ENCODE measurements around the gene C17orf107.
A peak's percentile ranks its signal among the peaks of the same experiment; 100 is the strongest.
"Not testable (repeated sequence)": the region's sequence is repeated elsewhere in the genome, so short reads cannot be mapped to it uniquely, and the experiment has no call there.

C17orf107 gene

GRCh38 chr17:4899341-4900230, at the start of gene C17orf107:
Gene C17orf107 (plus strand): TSS chr17:4899536. CDS start chr17:4899763, 227 bp downstream.
- DNase-seq: peak in 47 of 58 donors; percentile 13 to 80 (median 51)

- no peak for DNase-seq
These were observed 49.1 kb upstream of the C17orf107 start for GRCh38 chr17:4850246-4850645.

- no peak for DNase-seq
These were observed 48.3 kb upstream of the C17orf107 start for GRCh38 chr17:4851084-4851483.

- DNase-seq: no peak
These were observed 46.6 kb upstream of the C17orf107 start for GRCh38 chr17:4852567-4853207.

GRCh38 chr17:4853208-4853671, 46.1 kb upstream of the C17orf107 start:
- no peak for DNase-seq

GRCh38 chr17:4854111-4854681, 45.1 kb upstream of the C17orf107 start:
- DNase-seq: peak in 2 of 58 donors; percentile 9 to 14

GRCh38 chr17:4856271-4856936, 42.9 kb upstream of the C17orf107 start:
- peak in 9 of 58 donors; percentile 9 to 69 (median 34) for DNase-seq

GRCh38 chr17:4856937-4857314, 42.4 kb upstream of the C17orf107 start:
- peak in 42 of 58 donors; percentile 14 to 85 (median 56) for DNase-seq

- not testable (repeated sequence) for DNase-seq
These were observed 42.0 kb upstream of the C17orf107 start for GRCh38 chr17:4857347-4857746.

- DNase-seq: peak in 47 of 58 donors; percentile 12 to 87 (median 64)
These were observed 41.1 kb upstream of the C17orf107 start for GRCh38 chr17:4858068-4858881.

- DNase-seq: peak in 43 of 58 donors; percentile 11 to 77 (median 39)
These were observed 40.5 kb upstream of the C17orf107 start for GRCh38 chr17:4858882-4859260.

GRCh38 chr17:4859816-4860625, 39.3 kb upstream of the C17orf107 start:
- peak in 8 of 58 donors; percentile 10 to 69 (median 34) for DNase-seq

- peak in 1 of 58 donors; percentile 26 for DNase-seq
These were observed 38.7 kb upstream of the C17orf107 start for GRCh38 chr17:4860651-4861050.

- DNase-seq: peak in 5 of 58 donors; percentile 14 to 44 (median 22)
These were observed 38.3 kb upstream of the C17orf107 start for GRCh38 chr17:4861052-4861451.

GRCh38 chr17:4862720-4863119, 36.6 kb upstream of the C17orf107 start:
- DNase-seq: no peak

- no peak for DNase-seq
These were observed 36.0 kb upstream of the C17orf107 start for GRCh38 chr17:4863321-4863720.

GRCh38 chr17:4867535-4867934, 31.8 kb upstream of the C17orf107 start:
- DNase-seq: not testable (repeated sequence)

- not testable (repeated sequence) for DNase-seq
These were observed 30.0 kb upstream of the C17orf107 start for GRCh38 chr17:4869058-4869998.
